ENCODE results near the gene CREB5. TPM values are rescaled to one million over a fixed set of nuclear protein-coding genes. Genes with fewer than 3 reads are reported as not detected.

Gene CREB5
- total and polyA plus RNA-seq, 2 of the 8 experiments (the other 6 are each of a cell fraction or from before 2014, with no cell fraction given), result 2.4 to 2.7 TPM

DNA sequence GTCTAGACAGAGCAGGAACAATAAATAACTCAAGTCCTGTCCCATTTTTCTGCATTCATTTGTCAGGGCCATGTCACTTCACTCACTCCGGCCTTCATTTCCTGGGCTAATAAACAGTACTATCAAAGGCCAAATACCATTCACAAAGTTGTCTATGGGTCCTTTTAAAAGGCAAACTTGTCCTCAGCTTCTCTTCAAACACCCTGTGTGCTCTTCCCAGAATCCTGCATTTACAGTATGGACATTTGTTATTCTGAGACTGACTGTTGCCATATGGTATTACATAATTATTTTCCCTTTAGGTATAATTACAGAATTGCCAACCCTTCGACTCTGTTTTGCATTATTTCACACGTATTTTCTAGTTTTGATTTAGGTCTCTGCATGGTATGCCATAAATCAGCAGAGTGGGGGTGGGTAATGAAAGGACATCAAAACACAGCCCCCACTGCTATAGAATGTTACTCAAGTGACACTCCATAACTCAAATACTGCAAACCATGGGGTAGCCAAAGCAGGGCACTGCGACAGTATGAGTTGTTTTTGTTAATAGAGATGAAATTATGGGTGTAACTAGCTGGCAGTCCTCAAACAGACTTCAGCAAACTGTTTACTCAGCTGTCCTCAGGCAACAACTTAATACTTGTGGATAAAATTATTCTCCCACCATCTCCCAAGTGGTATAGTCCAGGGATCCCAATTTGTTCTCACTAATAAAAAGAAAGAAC lies 362.1 kb downstream of the CREB5 start (continued):
- TF ChIP-seq GTF2F1 (IDR thresholded peaks at IDR 0.05; ENCODE audit: borderline replicate concordance, low read depth, low read length) (no peak), BACH1 (IDR thresholded peaks at IDR 0.05; ENCODE audit: low read length) (no peak), YY1 (IDR thresholded peaks at IDR 0.05; ENCODE audit: low read depth, low read length) (no peak), GABPA (IDR thresholded peaks at IDR 0.05; ENCODE audit: borderline replicate concordance, insufficient read depth, low read length) (no peak), KDM5A (IDR thresholded peaks at IDR 0.05; ENCODE audit: low read length) (no peak), NANOG (IDR thresholded peaks at IDR 0.05; ENCODE audit: insufficient read depth, low read depth, low read length, poor library complexity, severe bottlenecking) (no peak)
